IMR-90 (cell line): ENCODE results near the gene ALDH8A1. TPM values are rescaled to one million over a fixed set of nuclear protein-coding genes. Genes with fewer than 3 reads are reported as not detected.

Experiments
- ATAC-seq: fragments of 200-7000 bp; cut with Tn5 transposase; 2 replicates; pipeline ENCODE4 v1.9.1; 2020; ENCODE audit warnings: low read depth, mild to moderate bottlenecking, moderate library complexity
- BruUV-seq: library from RNA; stranded (reverse); fragments of 400-500 nt; replicated peaks from 2 replicates; lab custom pipeline; 2021; lab: Mats Ljungman, UMichigan
- CTCF ChIA-PET: fragments of 300-600 bp; formaldehyde crosslinking; extraction: SDS; loops from one replicate; lab custom pipeline; 2021; ENCODE audit warnings: antibody characterized with exemption; lab: Yijun Ruan, JAX
- POLR2A ChIA-PET: fragments of 300-600 bp; sonication (Branson Sonifier 250); formaldehyde crosslinking; loops from one replicate; lab custom pipeline; 2022; ENCODE audit warnings: antibody characterized with exemption; ENCODE audit not compliant: unreplicated experiment; lab: Charles Lee
- DNase-seq: peaks from one replicate; pipeline ENCODE4 v3.0.0; 2013
- H2AFZ ChIP-seq: replicated peaks from 2 replicates; pipeline ENCODE3; 2013; ENCODE audit warnings: low read length, mild to moderate bottlenecking; ENCODE audit not compliant: poor library complexity
- H2AK5ac ChIP-seq: 2 replicates; pipeline ENCODE4 v1.6.1; 2013; ENCODE audit warnings: low read depth, low read length, inconsistent platforms
- H2AK9ac ChIP-seq: replicated peaks from 2 replicates; pipeline ENCODE3; 2013; ENCODE audit warnings: mild to moderate bottlenecking, low read depth, low read length, moderate library complexity; ENCODE audit not compliant: poor library complexity
- H2BK120ac ChIP-seq: 2 replicates; pipeline ENCODE4 v1.6.1; 2013; ENCODE audit warnings: low read depth, low read length, inconsistent platforms
- H2BK15ac ChIP-seq: 3 replicates; pipeline ENCODE4 v1.6.1; 2013; ENCODE audit warnings: low read depth, low read length, inconsistent platforms
- H2BK20ac ChIP-seq: 2 replicates; pipeline ENCODE4 v1.6.1; 2013; ENCODE audit warnings: low read depth, mild to moderate bottlenecking, inconsistent platforms, low read length, moderate library complexity
- H2BK5ac ChIP-seq: 2 replicates; pipeline ENCODE4 v1.6.1; 2013; ENCODE audit warnings: mild to moderate bottlenecking, low read depth, low read length, inconsistent platforms; ENCODE audit not compliant: poor library complexity, severe bottlenecking
- H3K14ac ChIP-seq: replicated peaks from 2 replicates; pipeline ENCODE4 v1.6.1; 2013; ENCODE audit warnings: low read depth, low read length, inconsistent platforms
- H3K18ac ChIP-seq: 2 replicates; pipeline ENCODE4 v1.6.1; 2013; ENCODE audit warnings: low read depth, low read length, control low read depth
- H3K23ac ChIP-seq: 2 replicates; pipeline ENCODE4 v1.6.1; 2013; ENCODE audit warnings: low read depth, low read length, inconsistent platforms
- H3K27ac ChIP-seq: 2 replicates; pipeline ENCODE4 v1.5.1; 2013; ENCODE audit warnings: mild to moderate bottlenecking, control low read depth, low read length; ENCODE audit not compliant: insufficient read depth
- H3K27me3 ChIP-seq: 2 replicates; pipeline ENCODE4 v1.6.1; 2013; ENCODE audit warnings: low read length; ENCODE audit not compliant: control insufficient read depth, insufficient read depth
- H3K36me3 ChIP-seq: 2 replicates; pipeline ENCODE4 v1.6.1; 2013; ENCODE audit warnings: low read length, mixed read lengths; ENCODE audit not compliant: control insufficient read depth, insufficient read depth
- H3K4ac ChIP-seq: 2 replicates; pipeline ENCODE4 v1.6.1; 2013; ENCODE audit warnings: low read depth, low read length, inconsistent platforms
- H3K4me1 ChIP-seq: 2 replicates; pipeline ENCODE4 v1.6.1; 2013; ENCODE audit warnings: low read length, mixed read lengths; ENCODE audit not compliant: control insufficient read depth, insufficient read depth
- H3K4me2 ChIP-seq: 2 replicates; pipeline ENCODE4 v1.6.1; 2013; ENCODE audit warnings: low read depth, mild to moderate bottlenecking, control low read depth, low read length, moderate library complexity
- H3K4me3 ChIP-seq: 2 replicates; pipeline ENCODE4 v1.5.1; 2013; ENCODE audit warnings: low read depth, mild to moderate bottlenecking, control low read depth, low read length, moderate library complexity; ENCODE audit not compliant: insufficient read depth
- H3K56ac ChIP-seq: 2 replicates; pipeline ENCODE4 v1.6.1; 2013; ENCODE audit warnings: low read length, inconsistent platforms; ENCODE audit not compliant: insufficient read depth; ENCODE audit errors: extremely low read depth
- H3K79me1 ChIP-seq, 2 experiments: 2 replicates each; pipeline ENCODE4 v1.6.1; 2013; ENCODE audit warnings: low read length in 2 of 2, inconsistent platforms in 1 of 2, low read depth in 1 of 2
- H3K9ac ChIP-seq: 2 replicates; pipeline ENCODE4 v1.6.1; 2013; ENCODE audit warnings: low read depth, low read length, control low read depth
- H3K9me1 ChIP-seq: 2 replicates; pipeline ENCODE4 v1.6.1; 2013; ENCODE audit warnings: low read length, inconsistent platforms; ENCODE audit not compliant: insufficient read depth
- H3K9me3 ChIP-seq: 2 replicates; pipeline ENCODE4 v1.6.1; 2013; ENCODE audit warnings: low read length; ENCODE audit not compliant: control insufficient read depth, insufficient read depth
- H4K20me1 ChIP-seq: 2 replicates; pipeline ENCODE4 v1.6.1; 2013; ENCODE audit warnings: low read length, inconsistent platforms; ENCODE audit not compliant: insufficient read depth
- H4K5ac ChIP-seq: 2 replicates; pipeline ENCODE4 v1.6.1; 2013; ENCODE audit warnings: mild to moderate bottlenecking, low read depth, low read length, control low read depth
- H4K8ac ChIP-seq, 2 experiments: 2 replicates each; pipeline ENCODE4 v1.6.1; 2013; ENCODE audit warnings: low read depth in 2 of 2, low read length in 2 of 2, control low read depth in 1 of 2, inconsistent platforms in 1 of 2
- H4K91ac ChIP-seq: 2 replicates; pipeline ENCODE4 v1.6.1; 2013; ENCODE audit warnings: low read depth, low read length, inconsistent platforms; ENCODE audit not compliant: insufficient read depth
- BHLHE40 ChIP-seq: fragments of 150-350 bp; IDR thresholded peaks from 2 replicates; pipeline ENCODE4 v1.6.1; 2016; ENCODE audit warnings: mild to moderate bottlenecking, low read depth, low read length
- CEBPB ChIP-seq: IDR thresholded peaks from 2 replicates; pipeline ENCODE4 v1.6.1; 2012; ENCODE audit warnings: low read depth, low read length, improper control_type of control experiment
- CTCF ChIP-seq: conservative IDR thresholded peaks from 2 replicates; pipeline ENCODE4 v1.5.1; 2012; ENCODE audit warnings: mild to moderate bottlenecking, low read depth, low read length, improper control_type of control experiment
- FOS ChIP-seq: fragments of 150-350 bp; IDR thresholded peaks from 2 replicates; pipeline ENCODE4 v1.6.1; 2016; ENCODE audit warnings: low read depth, low read length
- MAFK ChIP-seq: IDR thresholded peaks from 2 replicates; pipeline ENCODE4 v1.6.1; 2012; ENCODE audit warnings: low read depth, low read length, improper control_type of control experiment
- MAZ ChIP-seq: IDR thresholded peaks from 2 replicates; pipeline ENCODE4 v1.6.1; 2012; ENCODE audit warnings: low read depth, mild to moderate bottlenecking, low read length, improper control_type of control experiment, moderate library complexity, borderline replicate concordance
- MXI1 ChIP-seq: IDR thresholded peaks from 2 replicates; pipeline ENCODE4 v1.6.1; 2012; ENCODE audit warnings: low read depth, mild to moderate bottlenecking, low read length, moderate library complexity, borderline replicate concordance
- NFE2L2 ChIP-seq: fragments of 150-350 bp; IDR thresholded peaks from 2 replicates; pipeline ENCODE4 v1.6.1; 2016; ENCODE audit warnings: low read depth, mild to moderate bottlenecking, low read length
- POLR2A ChIP-seq: IDR thresholded peaks from 2 replicates; pipeline ENCODE4 v1.6.1; 2012; ENCODE audit warnings: mild to moderate bottlenecking, low read depth, low read length
- RAD21 ChIP-seq: IDR thresholded peaks from 2 replicates; pipeline ENCODE4 v1.6.1; 2012; ENCODE audit warnings: low read length, improper control_type of control experiment
- RCOR1 ChIP-seq: IDR thresholded peaks from 2 replicates; pipeline ENCODE4 v1.6.1; 2012; ENCODE audit warnings: mild to moderate bottlenecking, low read length, improper control_type of control experiment; ENCODE audit not compliant: insufficient replicate concordance
- RFX5 ChIP-seq: IDR thresholded peaks from 2 replicates; pipeline ENCODE4 v1.8.0; 2012; ENCODE audit warnings: low read depth, mild to moderate bottlenecking, low read length, moderate library complexity
- SMC3 ChIP-seq: fragments of 150-350 bp; IDR thresholded peaks from 2 replicates; pipeline ENCODE4 v1.6.1; 2016; ENCODE audit warnings: low read depth, mild to moderate bottlenecking, antibody characterized with exemption, low read length, moderate library complexity
- WGBS, 2 experiments: methylation state at CpG; one replicate each; pipeline versions ENCODE4 v1.1.5 to v1.1.7; 2013; ENCODE audit warnings: missing lambda C conversion rate in 2 of 2; ENCODE audit not compliant: insufficient read length in 1 of 2; ENCODE audit errors: extremely low coverage in 2 of 2; 5-methylcytosine and 5-hydroxymethylcytosine counted together
- dilution Hi-C: fragments of 300-500 bp; cut with HindIII; formaldehyde crosslinking; loops from one replicate; pipeline ENCODE4 v1.14.3; 2018; ENCODE audit warnings: low sequenced_read_pairs; ENCODE audit not compliant: unreplicated experiment
- in situ Hi-C: fragments of 300-500 bp; cut with MboI; formaldehyde crosslinking; loops from 3 replicates; pipeline ENCODE4 v1.14.3; 2019; ENCODE audit warnings: low sequenced_read_pairs, inconsistent platforms, mixed read lengths
- intact Hi-C: fragments of 100-400 bp; cut with micrococcal nuclease; formaldehyde crosslinking; loops from 2 replicates; pipeline ENCODE4 v1.10.0; 2022
- polyA plus RNA-seq, 3 experiments: library from polyadenylated mRNA; depleted of rRNA; stranded (reverse); fragments of >200 nt; gene quantifications; 2 replicates each; pipeline ENCODE4 v1.2.3, GENCODE V29; 2012; ENCODE audit warnings: low replicate concordance in 1 of 3
- total RNA-seq: library from RNA; depleted of rRNA; stranded (reverse); fragments of >200 nt; gene quantifications from 2 replicates; pipeline ENCODE4 v1.2.3, GENCODE V29; 2012

ALDH8A1 gene
- total and polyA plus RNA-seq, 2 of the 4 experiments (the other 2 are of a cell fraction), result under 0.01 to 0.15 TPM

- dilution Hi-C loops (no loop called here), intact Hi-C loops (no loop called here), in situ Hi-C loops (no loop called here)
- H2BK5ac ChIP-seq, result peak overlapping the region; percentile 96
- H2BK15ac ChIP-seq, result peak overlapping the region; percentile 99
- H2AK5ac ChIP-seq, result peak overlapping the region; percentile 96
- no peak overlapping the region; the same call in 1 of the 2 replicates for H3K9ac ChIP-seq
- 38% methylated on average over 2 of the region's 11 CpGs; no CpG with 5 or more reads in 1 of the 2 experiments for WGBS, 2 experiments
- H2BK20ac ChIP-seq, result peak overlapping the region; percentile 96
- H2AK9ac ChIP-seq, result peak overlapping the region; percentile 80
- H4K5ac ChIP-seq, result peak overlapping the region; percentile 94
- H3K36me3 ChIP-seq, result no peaks in the 10 kb centered on the region
- H3K27me3 ChIP-seq, result no peaks in the 10 kb centered on the region
- no peaks in the 10 kb centered on the region for H4K20me1 ChIP-seq
- H3K18ac ChIP-seq, result peak overlapping the region; percentile 99
- H4K8ac ChIP-seq, result peak overlapping the region; percentile 91 to 93
- CTCF ChIA-PET, result interaction anchor here (0.6 to 1.2 kb wide), 2 partner anchors 27 to 31 kb away, joined by 3 to 5 read pairs; no protein-coding TSS in a partner anchor
- DNase-seq (no peak), ATAC-seq (no peak)
- peak overlapping the region; percentile 98 for H2BK120ac ChIP-seq
- POLR2A ChIA-PET, result no interaction called here
- H2AFZ ChIP-seq, result peak overlapping the region; percentile 71
- peak overlapping the region; percentile 47 for H3K4me2 ChIP-seq
- peaks cover 10% of the 10 kb centered on the region; the same call in 1 of the 2 replicates for H3K9me1 ChIP-seq
- no peak overlapping the region for H3K4me3 ChIP-seq
- TF ChIP-seq CEBPB (no peak), POLR2A (no peak), MAFK (no peak), MAZ (no peak), RCOR1 (no peak), CTCF (no peak), RAD21 (no peak), SMC3 (no peak), NFE2L2 (no peak), RFX5 (no peak), BHLHE40 (no peak), MXI1 (no peak), FOS (no peak)
- peak overlapping the region; percentile 95 for H3K4ac ChIP-seq
- peak overlapping the region; percentile 87 for H3K27ac ChIP-seq
- H3K9me3 ChIP-seq, result no peaks in the 10 kb centered on the region
- H3K4me1 ChIP-seq, result peaks cover 16% of the 10 kb centered on the region
- no peaks in the 10 kb centered on the region for H3K79me1 ChIP-seq
- H4K91ac ChIP-seq, result peak overlapping the region; percentile 94
- no TSS peak for BruUV-seq
- H3K23ac ChIP-seq, result peak overlapping the region; percentile 97
- no peak overlapping the region; the same call in 1 of the 2 replicates for H3K56ac ChIP-seq
- peak overlapping the region; percentile 89 for H3K14ac ChIP-seq
Observed at GRCh38 chr6:134909701-134910592, 40.0 kb downstream of the ALDH8A1 start.
